Neural cell (in vitro differentiated cells): ENCODE results near the gene QSOX2.

Source experiments
- CTCF ChIP-seq: fragments of 450-650 bp; IDR thresholded peaks from 2 replicates; pipeline ENCODE4 v1.5.1; 2014; ENCODE audit warnings: antibody characterized with exemption, mild to moderate bottlenecking, moderate library complexity; ENCODE audit not compliant: poor library complexity, severe bottlenecking
- POLR2AphosphoS5 ChIP-seq: IDR thresholded peaks from 2 replicates; pipeline ENCODE4 v1.6.1; 2012

- TF ChIP-seq POLR2AphosphoS5 (no peak), CTCF (no peak)
Observed at GRCh38 chr9:136185596-136186366, 59.8 kb downstream of the QSOX2 start.
